Endodermal cell (in vitro differentiated cells): ENCODE measurements around the gene SCAPER. TPM values are rescaled to one million over a fixed set of nuclear protein-coding genes. Genes with fewer than 3 reads are reported as not detected.

Experiments
- DNase-seq: peaks from one replicate; pipeline ENCODE4 v3.0.0-alpha.2; 2017
- H3K27ac ChIP-seq: 2 replicates; pipeline ENCODE4 v1.5.1; 2013; ENCODE audit warnings: mild to moderate bottlenecking, low read depth, low read length, moderate library complexity
- H3K27me3 ChIP-seq: 2 replicates; pipeline ENCODE4 v1.6.1; 2013; ENCODE audit warnings: mild to moderate bottlenecking, low read length, moderate library complexity; ENCODE audit not compliant: insufficient read depth, control insufficient read depth, poor library complexity, severe bottlenecking
- H3K36me3 ChIP-seq: 2 replicates; pipeline ENCODE4 v1.7.0; 2013; ENCODE audit warnings: mild to moderate bottlenecking, low read length, moderate library complexity; ENCODE audit not compliant: control insufficient read depth, insufficient read depth
- H3K4me1 ChIP-seq: one replicate; pipeline ENCODE4 v1.7.0; 2013; ENCODE audit warnings: low read length; ENCODE audit not compliant: control insufficient read depth, insufficient read depth
- H3K4me3 ChIP-seq: 2 replicates; pipeline ENCODE4 v1.5.1; 2013; ENCODE audit warnings: mild to moderate bottlenecking, low read length, moderate library complexity
- H3K9ac ChIP-seq: 2 replicates; pipeline ENCODE4 v1.6.1; 2013; ENCODE audit warnings: mild to moderate bottlenecking, low read length, moderate library complexity; ENCODE audit not compliant: poor library complexity, severe bottlenecking; ENCODE audit errors: extremely low read depth
- H3K9me3 ChIP-seq: 2 replicates; pipeline ENCODE4 v1.6.1; 2013; ENCODE audit warnings: mild to moderate bottlenecking, low read length, moderate library complexity; ENCODE audit not compliant: control insufficient read depth
- H3K27ac Mint-ChIP-seq: 2 replicates; pipeline ENCODE4 v1.8.0; 2020; ENCODE audit warnings: mixed read lengths
- H3K27me3 Mint-ChIP-seq: 2 replicates; pipeline ENCODE4 v1.8.0; 2021; ENCODE audit warnings: mild to moderate bottlenecking, mixed read lengths; ENCODE audit not compliant: insufficient read depth
- H3K36me3 Mint-ChIP-seq: 2 replicates; pipeline ENCODE4 v1.8.0; 2020; ENCODE audit warnings: low read depth, mixed read lengths
- H3K4me1 Mint-ChIP-seq: 2 replicates; pipeline ENCODE4 v1.8.0; 2020; ENCODE audit warnings: mixed read lengths
- H3K4me3 Mint-ChIP-seq: 2 replicates; pipeline ENCODE4 v1.8.0; 2020; ENCODE audit warnings: mild to moderate bottlenecking, moderate library complexity, mixed read lengths
- H3K9me3 Mint-ChIP-seq: 2 replicates; pipeline ENCODE4 v1.8.0; 2020; ENCODE audit warnings: mild to moderate bottlenecking, mixed read lengths
- CTCF ChIP-seq: fragments of 200-600 bp; sonication (generic); conservative IDR thresholded peaks from 2 replicates; pipeline ENCODE4 v1.5.0; 2021; ENCODE audit warnings: antibody characterized with exemption, mild to moderate bottlenecking
- WGBS, 2 experiments: methylation state at CpG; one replicate each; pipeline versions ENCODE4 v1.1.5 to v1.1.7; 2013; ENCODE audit warnings: missing lambda C conversion rate in 2 of 2, mixed read lengths in 1 of 2; ENCODE audit not compliant: insufficient coverage in 1 of 2, insufficient read length in 1 of 2; 5-methylcytosine and 5-hydroxymethylcytosine counted together
- total RNA-seq, 2 donors: library from RNA; stranded (reverse); fragmentation: NEBNext Ultra II Directional in 1 of 2; extraction: Animal tissue kit (Norgen Biotek cat#: 25700) in 1 of 2; gene quantifications; 2 replicates in 1 of 2; 3 replicates in 1 of 2; pipeline ENCODE4 v1.2.1, GENCODE V29; 2021

SCAPER gene
- total RNA-seq, 2 donors from 2014 or later, result 8.9 to 12.2 TPM

GRCh38 chr15:76391309-76391708 is 513.8 kb downstream of the SCAPER start:
- Histone ChIP-seq H3K36me3 (no peaks in the 10 kb centered on the region), H3K27ac (no peak overlapping the region), H3K27me3 (no peaks in the 10 kb centered on the region), H3K9me3 (peaks cover 4% of the 10 kb centered on the region), H3K4me1 (peaks cover 15% of the 10 kb centered on the region), H3K9ac (no peak overlapping the region), H3K4me3 (no peak overlapping the region)
- WGBS, 2 experiments, result 93% methylated on average over 3 of the region's 3 CpGs
- Mint-ChIP-seq H3K27ac (no peak overlapping the region), H3K27me3 (no peaks in the 10 kb centered on the region), H3K36me3 (no peaks in the 10 kb centered on the region), H3K9me3 (no peaks in the 10 kb centered on the region), H3K4me3 (no peak overlapping the region), H3K4me1 (peaks cover 26% of the 10 kb centered on the region)
- DNase-seq, result no peak
- TF ChIP-seq CTCF, result no peak

GRCh38 chr15:76390571-76390970 is 514.6 kb downstream of the SCAPER start:
- Histone ChIP-seq H3K4me3 (no peak overlapping the region), H3K36me3 (no peaks in the 10 kb centered on the region), H3K9me3 (no peaks in the 10 kb centered on the region), H3K27ac (no peak overlapping the region), H3K9ac (no peak overlapping the region), H3K4me1 (peaks cover 15% of the 10 kb centered on the region), H3K27me3 (no peaks in the 10 kb centered on the region)
- Mint-ChIP-seq H3K27me3 (no peaks in the 10 kb centered on the region), H3K4me3 (no peak overlapping the region), H3K4me1 (peaks cover 26% of the 10 kb centered on the region), H3K36me3 (no peaks in the 10 kb centered on the region), H3K9me3 (no peaks in the 10 kb centered on the region), H3K27ac (no peak overlapping the region)
- no peak for DNase-seq
- TF ChIP-seq CTCF, result no peak

- Histone ChIP-seq H3K27ac (no peak overlapping the region), H3K36me3 (no peaks in the 10 kb centered on the region), H3K9ac (no peak overlapping the region), H3K27me3 (no peaks in the 10 kb centered on the region), H3K4me1 (no peaks in the 10 kb centered on the region), H3K4me3 (no peak overlapping the region), H3K9me3 (no peaks in the 10 kb centered on the region)
- no peak for DNase-seq
- peaks cover 6% of the 10 kb centered on the region for H3K4me1 Mint-ChIP-seq
- no peaks in the 10 kb centered on the region for H3K36me3 Mint-ChIP-seq
- H3K27me3 Mint-ChIP-seq, result peaks cover 4% of the 10 kb centered on the region
- no peaks in the 10 kb centered on the region for H3K9me3 Mint-ChIP-seq
- WGBS, 2 experiments, result 94% methylated on average over 2 of the region's 2 CpGs
- no peak overlapping the region for H3K27ac Mint-ChIP-seq
- TF ChIP-seq CTCF, result no peak
- H3K4me3 Mint-ChIP-seq, result no peak overlapping the region
Observed at GRCh38 chr15:76386926-76387325, 518.2 kb downstream of the SCAPER start.
